Sigmoid colon (tissue), 7 donors: ENCODE measurements around the gene ZNF653. TPM values are rescaled to one million over a fixed set of nuclear protein-coding genes. Genes with fewer than 3 reads are reported as not detected.

Experiments
- DNase-seq: peaks from one replicate; pipeline ENCODE4 v3.0.0-alpha.2; 2019
- H3K27ac ChIP-seq, 4 donors: fragments of 200-600 bp; sonication (generic); one replicate each; pipeline ENCODE4 v1.5.1; 2016 to 2019; ENCODE audit warnings: mild to moderate bottlenecking in 1 of 4
- H3K27me3 ChIP-seq, 3 donors: fragments of 200-600 bp; sonication (generic); one replicate each; pipeline ENCODE4 v1.5.1; 2019; ENCODE audit warnings: mild to moderate bottlenecking in 1 of 3
- H3K36me3 ChIP-seq, 4 donors: fragments of 200-600 bp; sonication (generic); one replicate each; pipeline ENCODE4 v1.5.1; 2016 to 2019
- H3K4me1 ChIP-seq, 4 donors: fragments of 200-600 bp; sonication (generic); one replicate each; pipeline ENCODE4 v1.5.1; 2017 to 2019
- H3K4me3 ChIP-seq, 4 donors: fragments of 200-600 bp; sonication (generic); one replicate each; pipeline ENCODE4 v1.5.1; 2017 to 2019; ENCODE audit warnings: mild to moderate bottlenecking in 2 of 4, moderate library complexity in 1 of 4
- H3K9me3 ChIP-seq, 4 donors: fragments of 200-600 bp in 3 of 4; sonication (generic) in 3 of 4; one replicate each; pipeline versions ENCODE4 v1.5.1 to v1.6.1; 2013 to 2019
- CTCF ChIP-seq, 4 experiments: fragments of 450-650 bp in 3 of 4; fragments of 200-600 bp in 1 of 4; IDR thresholded peaks; one replicate each; pipeline ENCODE4 v1.5.1; 2016 to 2019; ENCODE audit warnings: antibody characterized with exemption in 4 of 4, mild to moderate bottlenecking in 3 of 4, moderate library complexity in 2 of 4
- EP300 ChIP-seq, 4 donors: sonication (generic); formaldehyde crosslinking; IDR thresholded peaks; one replicate each; pipeline ENCODE4 v1.6.1; 2017; ENCODE audit warnings: antibody characterized with exemption in 4 of 4
- POLR2A ChIP-seq, 2 donors: fragments of 450-650 bp; IDR thresholded peaks; one replicate each; pipeline ENCODE4 v1.6.1; 2016; ENCODE audit warnings: antibody characterized with exemption in 2 of 2, mild to moderate bottlenecking in 2 of 2, moderate library complexity in 2 of 2
- POLR2AphosphoS5 ChIP-seq, 4 donors: sonication (generic); formaldehyde crosslinking; IDR thresholded peaks; one replicate each; pipeline ENCODE4 v1.6.1; 2017; ENCODE audit warnings: antibody characterized with exemption in 4 of 4
- WGBS, 2 donors: extraction: QIAGEN DNeasy Blood & Tissue Kit; methylation state at CpG; one replicate each; pipeline ENCODE4 v1.1.7; 2013; 5-methylcytosine and 5-hydroxymethylcytosine counted together
- intact Hi-C: fragments of 100-400 bp; cut with DNase I; formaldehyde crosslinking; loops from one replicate; pipeline ENCODE4 v1.15.1; 2023
- polyA plus RNA-seq, 3 donors: library from polyadenylated mRNA; stranded (reverse); fragments of 200-250 nt; gene quantifications; one replicate each; pipeline ENCODE4 v1.2.3, GENCODE V29; 2013
- total RNA-seq, 4 donors: library from RNA; depleted of rRNA; stranded (reverse); fragments of >200 nt; gene quantifications; one replicate each; pipeline ENCODE4 v1.1.0, GENCODE V29; 2016
- donor health status: healthy with polysubstance abuse.
- donor health status: Bipolar disorder and iron deficiency.
- donor health status: healthy.

Gene ZNF653
- total and polyA plus RNA-seq, 7 donors: 3.2 to 8.8 (median 7.5) TPM

GRCh38 chr19:11450570-11451326 lies 54.9 kb downstream of the ZNF653 start:
- intact Hi-C loops: no loop called here
- DNase-seq: no peak
- no peak overlapping the region for H3K4me3 ChIP-seq
- H3K27me3 ChIP-seq: peaks cover 0 to 13% (median 0%) of the 10 kb centered on the region in 3 donors
- 85 to 88% methylated on average over 21 of the region's 21 CpGs for WGBS, 2 donors
- H3K36me3 ChIP-seq: peaks cover 5 to 52% (median 40%) of the 10 kb centered on the region in 4 donors
- no peak overlapping the region for H3K27ac ChIP-seq
- no peaks in the 10 kb centered on the region for H3K4me1 ChIP-seq
- TF ChIP-seq POLR2AphosphoS5 (IDR thresholded peaks at IDR 0.05) (no peak), CTCF (IDR thresholded peaks at IDR 0.05) (no peak), POLR2A (IDR thresholded peaks at IDR 0.05) (no peak), EP300 (IDR thresholded peaks at IDR 0.05) (no peak)
- H3K9me3 ChIP-seq: no peaks in the 10 kb centered on the region

GRCh38 chr19:11448923-11449554 lies 56.6 kb downstream of the ZNF653 start:
- peaks cover 5 to 69% (median 50%) of the 10 kb centered on the region in 4 donors for H3K36me3 ChIP-seq
- H3K4me3 ChIP-seq: no peak overlapping the region
- H3K27ac ChIP-seq: no peak overlapping the region
- no peak for DNase-seq
- 94 to 95% methylated on average over 31 of the region's 31 CpGs for WGBS, 2 donors
- intact Hi-C loops: no loop called here
- H3K9me3 ChIP-seq: no peaks in the 10 kb centered on the region
- H3K27me3 ChIP-seq: peaks cover 0 to 13% (median 0%) of the 10 kb centered on the region in 3 donors
- no peaks in the 10 kb centered on the region for H3K4me1 ChIP-seq
- no peak for TF ChIP-seq POLR2A (IDR thresholded peaks at IDR 0.05)
- no peak for TF ChIP-seq CTCF (IDR thresholded peaks at IDR 0.05)

- H3K4me1 ChIP-seq: no peaks in the 10 kb centered on the region
- peaks cover 5 to 75% (median 50%) of the 10 kb centered on the region in 4 donors for H3K36me3 ChIP-seq
- no peak overlapping the region for H3K4me3 ChIP-seq
- 86 to 88% methylated on average over 13 of the region's 13 CpGs for WGBS, 2 donors
- no peaks in the 10 kb centered on the region for H3K9me3 ChIP-seq
- intact Hi-C loops: no loop called here
- TF ChIP-seq CTCF (IDR thresholded peaks at IDR 0.05): no peak
- no peak for TF ChIP-seq EP300 (IDR thresholded peaks at IDR 0.05)
- no peak for TF ChIP-seq POLR2AphosphoS5 (IDR thresholded peaks at IDR 0.05)
- no peak for TF ChIP-seq POLR2A (IDR thresholded peaks at IDR 0.05)
- H3K27ac ChIP-seq: no peak overlapping the region
- DNase-seq: no peak
- peaks cover 0 to 13% (median 0%) of the 10 kb centered on the region in 3 donors for H3K27me3 ChIP-seq
Measured at GRCh38 chr19:11448410-11448809, 57.2 kb downstream of the ZNF653 start.

GRCh38 chr19:11447347-11448262 lies 58.0 kb downstream of the ZNF653 start:
- peaks cover 0 to 8% (median 0%) of the 10 kb centered on the region in 3 donors for H3K27me3 ChIP-seq
- no peak overlapping the region for H3K27ac ChIP-seq
- WGBS, 2 donors: 92% methylated on average over 35 of the region's 35 CpGs
- DNase-seq: no peak
- no peaks in the 10 kb centered on the region for H3K9me3 ChIP-seq
- intact Hi-C loops: loop anchor here (2.0 kb wide), 1 partner anchor 153 kb away; no protein-coding TSS in a partner anchor
- no peaks in the 10 kb centered on the region for H3K4me1 ChIP-seq
- H3K4me3 ChIP-seq: no peak overlapping the region
- H3K36me3 ChIP-seq: peaks cover 9 to 83% (median 55%) of the 10 kb centered on the region in 4 donors
- TF ChIP-seq CTCF (IDR thresholded peaks at IDR 0.05) (no peak), POLR2AphosphoS5 (IDR thresholded peaks at IDR 0.05) (no peak), POLR2A (IDR thresholded peaks at IDR 0.05) (no peak), EP300 (IDR thresholded peaks at IDR 0.05) (no peak)
